ENCODE results near the gene HOXA6.
A peak's percentile ranks its signal among the peaks of the same experiment; 100 is the strongest.

The HOXA6 gene

GRCh38 chr7:27172315-27172774 is 24.8 kb upstream of the HOXA6 start:
- no peak for TF ChIP-seq ZNF274 (IDR thresholded peaks at IDR 0.05; ENCODE audit: low read depth, low read length)
- no peak overlapping the region for H3K4me3 ChIP-seq (ENCODE audit: low read length)

GRCh38 chr7:27171637-27172314 is 24.2 kb upstream of the HOXA6 start:
- no peak for TF ChIP-seq ZNF274 (IDR thresholded peaks at IDR 0.05; ENCODE audit: low read depth, low read length)
- H3K4me3 ChIP-seq (ENCODE audit: low read length), result no peak overlapping the region; the same call in 1 of the 2 replicates

GRCh38 chr7:27171325-27171636 is 23.7 kb upstream of the HOXA6 start:
- no peak for TF ChIP-seq ZNF274 (IDR thresholded peaks at IDR 0.05; ENCODE audit: low read depth, low read length)
- no peak overlapping the region; the same call in 1 of the 2 replicates for H3K4me3 ChIP-seq (ENCODE audit: low read length)

- no peak overlapping the region; the same call in 1 of the 2 replicates for H3K4me3 ChIP-seq (ENCODE audit: low read length)
- no peak for TF ChIP-seq ZNF274 (IDR thresholded peaks at IDR 0.05; ENCODE audit: low read depth, low read length)
Observed at GRCh38 chr7:27170426-27171324, 23.1 kb upstream of the HOXA6 start.

- H3K4me3 ChIP-seq (ENCODE audit: low read length), result no peak overlapping the region; the same call in 1 of the 2 replicates
- no peak for TF ChIP-seq ZNF274 (IDR thresholded peaks at IDR 0.05; ENCODE audit: low read depth, low read length)
Observed at GRCh38 chr7:27169658-27170425, 22.3 kb upstream of the HOXA6 start.

GRCh38 chr7:27168265-27168947 is 20.8 kb upstream of the HOXA6 start:
- no peak overlapping the region; the same call in 1 of the 2 replicates for H3K4me3 ChIP-seq (ENCODE audit: low read length)
- TF ChIP-seq ZNF274 (IDR thresholded peaks at IDR 0.05; ENCODE audit: low read depth, low read length), result no peak

- TF ChIP-seq ZNF274 (IDR thresholded peaks at IDR 0.05; ENCODE audit: low read depth, low read length), result no peak
- H3K4me3 ChIP-seq (ENCODE audit: low read length), result no peak overlapping the region
Observed at GRCh38 chr7:27167916-27168264, 20.3 kb upstream of the HOXA6 start.

GRCh38 chr7:27166531-27167505 is 19.2 kb upstream of the HOXA6 start:
- TF ChIP-seq ZNF274 (IDR thresholded peaks at IDR 0.05; ENCODE audit: low read depth, low read length), result no peak
- H3K4me3 ChIP-seq (ENCODE audit: low read length), result no peak overlapping the region

GRCh38 chr7:27165996-27166530 is 18.5 kb upstream of the HOXA6 start:
- TF ChIP-seq ZNF274 (IDR thresholded peaks at IDR 0.05; ENCODE audit: low read depth, low read length), result no peak

GRCh38 chr7:27165089-27165995 is 17.8 kb upstream of the HOXA6 start, which contains the start of gene HOXA9:
Gene HOXA9, minus strand, starts transcription at chr7:27165537. Its CDS starts 80 bp downstream, at chr7:27165457.
- H3K4me3 ChIP-seq (ENCODE audit: low read length), result peak within 1 kb of the TSS; percentile 26
- no peak for TF ChIP-seq ZNF274 (IDR thresholded peaks at IDR 0.05; ENCODE audit: low read depth, low read length)

More at GRCh38 chr7:27165996-27166530, 18.5 kb upstream of the HOXA6 start:
- H3K4me3 ChIP-seq (ENCODE audit: low read length), result no peak overlapping the region

GRCh38 chr7:27164367-27165088 is 17.0 kb upstream of the HOXA6 start:
- TF ChIP-seq ZNF274 (IDR thresholded peaks at IDR 0.05; ENCODE audit: low read depth, low read length), result no peak
- H3K4me3 ChIP-seq (ENCODE audit: low read length), result peak overlapping the region; percentile 26
